ENCODE results near the gene GFOD2. TPM values are rescaled to one million over a fixed set of nuclear protein-coding genes. Genes with fewer than 3 reads are reported as not detected.
A peak's percentile ranks its signal among the peaks of the same experiment; 100 is the strongest.
"Not testable (repeated sequence)": the region's sequence is repeated elsewhere in the genome, so short reads cannot be mapped to it uniquely, and the experiment has no call there.

Gene GFOD2
- total RNA-seq, 1 donor from 2014 or later: 18.2 TPM

DNA sequence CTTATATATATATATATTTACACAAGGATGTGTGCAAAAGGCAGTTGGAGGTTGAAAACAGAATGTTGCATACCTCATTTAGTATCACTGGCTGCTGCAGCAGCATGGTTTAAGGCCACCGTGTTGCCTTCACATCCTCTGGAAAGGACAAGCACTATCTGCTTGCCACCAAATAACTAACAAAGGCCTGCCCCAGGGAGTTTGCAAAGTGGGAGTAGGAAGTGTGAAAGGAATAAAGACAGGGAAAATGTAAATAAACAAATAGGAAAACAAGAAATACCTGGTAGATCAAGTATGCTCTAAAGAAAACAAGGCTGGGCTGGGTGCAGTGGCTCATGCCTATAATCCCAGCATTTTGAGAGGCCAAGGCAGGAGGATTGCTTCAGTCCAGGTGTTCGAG lies 33.5 kb upstream of the GFOD2 start:
- intact Hi-C loops (cut with DNase I): no loop called here
- H3K27ac ChIP-seq: no peak overlapping the region
- H3K9me3 ChIP-seq: no peaks in the 10 kb centered on the region
- H3K36me3 ChIP-seq: no peaks in the 10 kb centered on the region
- DNase-seq (no peak), ATAC-seq (no peak)
- TF ChIP-seq, protein P1, sequence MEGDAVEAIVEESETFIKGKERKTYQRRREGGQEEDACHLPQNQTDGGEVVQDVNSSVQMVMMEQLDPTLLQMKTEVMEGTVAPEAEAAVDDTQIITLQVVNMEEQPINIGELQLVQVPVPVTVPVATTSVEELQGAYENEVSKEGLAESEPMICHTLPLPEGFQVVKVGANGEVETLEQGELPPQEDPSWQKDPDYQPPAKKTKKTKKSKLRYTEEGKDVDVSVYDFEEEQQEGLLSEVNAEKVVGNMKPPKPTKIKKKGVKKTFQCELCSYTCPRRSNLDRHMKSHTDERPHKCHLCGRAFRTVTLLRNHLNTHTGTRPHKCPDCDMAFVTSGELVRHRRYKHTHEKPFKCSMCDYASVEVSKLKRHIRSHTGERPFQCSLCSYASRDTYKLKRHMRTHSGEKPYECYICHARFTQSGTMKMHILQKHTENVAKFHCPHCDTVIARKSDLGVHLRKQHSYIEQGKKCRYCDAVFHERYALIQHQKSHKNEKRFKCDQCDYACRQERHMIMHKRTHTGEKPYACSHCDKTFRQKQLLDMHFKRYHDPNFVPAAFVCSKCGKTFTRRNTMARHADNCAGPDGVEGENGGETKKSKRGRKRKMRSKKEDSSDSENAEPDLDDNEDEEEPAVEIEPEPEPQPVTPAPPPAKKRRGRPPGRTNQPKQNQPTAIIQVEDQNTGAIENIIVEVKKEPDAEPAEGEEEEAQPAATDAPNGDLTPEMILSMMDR (IDR thresholded peaks at IDR 0.05): no peak
- H3K27me3 ChIP-seq: no peaks in the 10 kb centered on the region
- no peak overlapping the region for H3K4me3 ChIP-seq
- no peaks in the 10 kb centered on the region for H3K4me1 ChIP-seq

GRCh38 chr16:67751331-67751730 lies 32.2 kb upstream of the GFOD2 start:
- DNase-seq; H3K9me3 ChIP-seq; intact Hi-C loops (cut with DNase I); H3K27me3 ChIP-seq; H3K27ac ChIP-seq; H3K4me1 ChIP-seq; H3K36me3 ChIP-seq; H3K4me3 ChIP-seq: not testable (repeated sequence)
- peak; percentile 55 for ATAC-seq

- intact Hi-C loops (cut with DNase I): no loop called here
- Histone ChIP-seq H3K36me3 (no peaks in the 10 kb centered on the region), H3K4me1 (no peaks in the 10 kb centered on the region), H3K27me3 (no peaks in the 10 kb centered on the region), H3K9me3 (no peaks in the 10 kb centered on the region), H3K4me3 (no peak overlapping the region), H3K27ac (no peak overlapping the region)
- ATAC-seq (peak; percentile 18), DNase-seq (no peak)
- TF ChIP-seq, protein P1 (IDR thresholded peaks at IDR 0.05): no peak
These were observed 31.4 kb upstream of the GFOD2 start for GRCh38 chr16:67750466-67750865.

DNA sequence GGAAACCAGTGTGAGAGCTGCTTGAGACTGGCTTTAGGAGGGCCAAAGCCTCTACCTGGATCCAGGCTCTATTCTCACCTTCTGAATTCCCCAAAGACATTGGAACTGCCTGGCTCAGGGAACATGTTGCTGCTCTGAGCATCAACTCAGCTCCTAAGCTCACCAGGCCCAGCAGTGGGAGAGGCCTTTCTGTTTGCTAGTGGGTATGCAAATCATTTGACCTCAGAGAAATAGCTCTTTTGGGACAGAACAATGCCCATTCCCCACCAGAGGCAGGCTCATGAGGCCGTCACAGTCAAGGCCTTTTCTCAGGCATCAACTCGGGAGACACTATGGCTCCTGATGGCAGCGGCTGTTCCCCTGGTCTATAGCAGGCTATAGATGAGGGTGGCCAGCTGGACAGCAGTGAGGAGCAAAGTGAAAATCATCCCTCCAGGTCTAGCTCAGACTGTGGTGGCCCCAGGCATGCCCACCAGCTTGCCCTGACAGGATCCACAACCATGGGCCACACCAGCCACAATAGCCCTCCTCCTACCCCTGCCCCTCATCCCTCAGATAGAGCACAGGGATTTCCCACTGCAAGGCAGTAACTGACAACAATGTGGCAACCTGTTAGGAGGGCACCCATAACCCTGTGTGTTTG lies 30.4 kb upstream of the GFOD2 start:
- Histone ChIP-seq H3K27ac (no peak overlapping the region), H3K4me3 (no peak overlapping the region), H3K9me3 (no peaks in the 10 kb centered on the region), H3K4me1 (no peaks in the 10 kb centered on the region), H3K36me3 (no peaks in the 10 kb centered on the region), H3K27me3 (no peaks in the 10 kb centered on the region)
- intact Hi-C loops (cut with DNase I): no loop called here
- DNase-seq (no peak), ATAC-seq (peak; percentile 33)
- TF ChIP-seq, protein P1 (IDR thresholded peaks at IDR 0.05): no peak

DNA sequence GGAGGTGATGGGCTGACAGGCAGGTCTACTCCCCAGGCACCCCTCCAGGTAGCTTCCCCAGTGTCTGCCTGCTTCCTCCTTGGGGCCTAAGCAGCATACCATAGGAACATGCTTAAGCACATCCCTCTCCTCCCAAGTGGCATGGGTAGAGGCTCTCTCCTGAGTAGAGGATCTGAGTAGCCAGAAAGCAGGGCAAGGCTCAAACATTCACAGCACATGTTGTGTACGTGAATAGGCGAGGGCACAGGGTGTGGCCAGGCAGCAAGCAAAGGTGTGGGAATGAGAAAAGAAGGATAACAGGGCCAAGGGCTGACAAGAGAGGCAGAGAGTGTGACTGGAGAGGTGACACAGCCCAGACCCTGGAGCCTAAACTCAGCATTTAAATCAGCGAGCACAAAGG lies 29.7 kb upstream of the GFOD2 start:
- TF ChIP-seq, protein P1 (IDR thresholded peaks at IDR 0.05): no peak
- H3K27ac ChIP-seq: no peak overlapping the region
- no peaks in the 10 kb centered on the region for H3K4me1 ChIP-seq
- peaks cover 4% of the 10 kb centered on the region for H3K36me3 ChIP-seq
- ATAC-seq (peak; percentile 19), DNase-seq (no peak)
- H3K4me3 ChIP-seq: no peak overlapping the region
- H3K9me3 ChIP-seq: no peaks in the 10 kb centered on the region
- intact Hi-C loops (cut with DNase I): no loop called here
- H3K27me3 ChIP-seq: no peaks in the 10 kb centered on the region

- Histone ChIP-seq H3K4me3 (no peak overlapping the region), H3K27me3 (no peaks in the 10 kb centered on the region), H3K9me3 (no peaks in the 10 kb centered on the region), H3K27ac (no peak overlapping the region), H3K36me3 (peaks cover 22% of the 10 kb centered on the region), H3K4me1 (no peaks in the 10 kb centered on the region)
- DNase-seq: no peak
- intact Hi-C loops (cut with DNase I): no loop called here
- TF ChIP-seq, protein P1 (IDR thresholded peaks at IDR 0.05): no peak
- ATAC-seq: no peak
These were observed 27.7 kb upstream of the GFOD2 start for GRCh38 chr16:67746846-67747245.
